NCI-H146 treated with DMSO at 0.1 percent for 48 hours (cell line): Measurements from ENCODE around the gene TTC39A.

Experiments used
- DNase-seq: peaks from one replicate; lab custom pipeline; 2025; ENCODE audit not compliant: unreplicated experiment; lab: John Stamatoyannopoulos, UW

Gene TTC39A

DNA sequence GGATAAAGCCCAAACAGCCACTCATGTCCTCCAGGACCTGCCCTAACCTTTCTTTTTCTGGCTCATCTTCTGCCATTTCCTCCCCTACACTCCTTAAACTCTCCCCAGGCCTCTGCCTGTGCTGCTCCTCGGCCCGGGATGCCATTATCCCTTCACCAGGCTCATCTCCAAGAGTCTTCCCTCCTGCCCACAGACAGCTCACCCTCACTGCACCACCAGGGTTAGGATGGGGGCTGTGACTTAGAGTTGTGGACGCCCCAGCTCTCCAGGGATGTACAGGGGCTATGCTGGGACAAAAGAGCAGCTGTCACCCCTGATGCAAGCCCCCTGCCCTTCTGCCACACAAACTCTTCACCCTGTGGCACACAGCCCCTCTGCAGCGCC lies 32.0 kb downstream of the TTC39A start:
- DNase-seq = no peak

DNA sequence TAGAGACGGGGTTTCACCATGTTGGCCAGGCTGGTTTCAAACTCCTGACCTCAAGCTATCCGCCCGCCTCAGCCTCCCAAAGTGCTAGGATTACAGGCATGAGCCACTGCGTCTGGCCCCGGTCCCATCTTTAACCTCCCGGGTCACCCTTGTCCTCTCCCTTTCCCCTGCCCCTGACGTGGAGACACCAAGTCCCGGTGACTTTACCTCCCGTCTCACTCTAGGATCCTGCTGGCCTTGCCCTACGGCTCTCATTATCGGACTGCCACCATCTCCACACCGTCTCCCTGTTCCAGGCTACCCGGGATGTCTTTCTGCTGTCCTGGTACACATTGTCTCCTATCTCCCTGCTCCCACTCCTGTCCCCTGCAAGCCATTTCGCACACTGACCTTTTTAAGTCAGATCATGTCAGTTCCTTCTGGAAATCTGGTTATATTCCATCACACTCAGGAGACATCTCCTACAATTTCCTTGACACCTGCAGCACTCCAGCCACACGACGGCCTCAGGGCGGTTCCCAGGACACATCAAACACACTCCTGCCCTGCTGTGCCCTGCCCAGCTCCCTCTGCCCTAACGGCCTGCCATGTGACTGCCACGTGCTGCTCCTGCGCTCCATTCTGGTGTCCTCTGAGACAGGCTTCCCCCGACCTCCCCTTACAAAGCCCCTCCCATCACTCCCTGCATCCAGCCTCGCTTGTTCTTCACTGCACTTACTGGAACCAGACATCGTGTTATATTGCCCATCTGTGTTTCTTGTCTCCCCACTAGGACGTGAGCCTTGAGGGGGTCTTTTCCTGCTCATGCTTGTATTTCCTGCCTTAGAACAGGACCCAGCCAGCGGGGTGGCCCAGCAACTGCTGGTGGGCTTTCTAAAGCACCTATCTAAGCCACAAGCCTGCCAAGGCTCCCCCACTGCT lies 32.7 kb downstream of the TTC39A start:
- DNase-seq = no peak

DNA sequence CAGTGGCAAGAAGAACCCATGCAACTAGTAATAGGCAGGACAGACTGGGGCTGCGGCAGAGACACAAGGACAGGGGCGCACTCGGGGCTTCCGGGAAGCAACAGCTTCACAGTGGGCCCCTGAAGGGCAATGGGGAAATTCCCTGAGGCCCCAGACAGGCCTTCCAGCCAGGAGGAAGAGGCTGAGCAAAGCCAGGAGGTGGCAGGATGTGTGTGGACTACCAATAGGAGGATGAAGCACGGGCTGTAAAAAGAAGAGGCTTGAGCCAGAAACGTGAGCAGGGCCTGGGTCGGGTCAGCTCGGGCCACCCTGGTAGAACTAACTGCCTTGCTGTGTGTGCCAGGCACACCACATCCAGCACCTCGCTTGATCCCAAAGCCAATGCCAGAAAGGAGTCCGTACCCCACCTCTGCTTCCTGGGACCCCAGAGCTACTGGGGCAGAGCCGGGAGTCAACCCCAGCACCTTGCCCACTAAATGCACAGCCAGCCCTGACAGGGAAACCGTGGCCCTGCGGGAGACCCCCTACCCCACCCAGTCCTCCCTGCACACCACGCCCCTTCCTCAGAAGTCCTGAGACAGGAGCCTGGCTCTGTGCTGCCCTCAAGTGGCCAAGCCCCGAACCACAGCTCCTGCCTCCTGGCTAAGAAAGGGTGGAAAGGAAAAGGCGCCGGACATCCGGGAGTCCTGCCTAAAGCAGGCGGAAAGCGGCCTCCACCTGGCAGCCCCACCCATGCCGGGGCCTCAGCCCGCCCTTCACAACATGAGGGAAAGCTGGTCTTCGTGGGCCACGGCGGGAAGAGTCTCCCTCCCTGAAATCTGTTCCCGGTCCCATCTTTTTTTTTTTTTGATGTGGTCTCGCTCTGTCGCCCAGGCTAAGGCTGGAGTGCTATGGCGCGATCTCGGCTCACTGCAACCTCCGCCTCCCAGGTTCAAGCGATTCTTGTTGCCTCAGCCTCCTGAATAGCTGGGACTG lies 33.7 kb downstream of the TTC39A start:
- DNase-seq = peak; percentile 36

DNA sequence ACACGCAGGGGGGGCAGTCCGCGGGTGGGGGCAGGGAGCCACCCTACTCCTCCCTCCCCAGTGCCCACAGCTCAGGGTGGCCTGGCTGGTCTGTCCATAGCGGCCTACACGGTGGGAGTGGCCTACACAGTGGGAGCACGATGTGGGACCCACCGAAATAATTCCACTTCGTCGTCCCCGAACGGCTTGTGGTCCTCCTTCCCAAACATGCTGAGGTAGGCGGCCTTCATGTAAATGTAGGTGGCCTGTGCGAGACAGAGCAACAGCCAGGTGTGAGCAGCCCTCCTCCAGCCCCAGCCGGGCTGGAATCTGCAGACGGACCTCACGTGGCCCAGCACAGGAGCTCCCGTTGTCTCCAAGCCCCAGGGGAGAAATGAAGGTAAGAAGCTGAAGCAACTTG lies 34.4 kb downstream of the TTC39A start:
- no peak for DNase-seq

DNA sequence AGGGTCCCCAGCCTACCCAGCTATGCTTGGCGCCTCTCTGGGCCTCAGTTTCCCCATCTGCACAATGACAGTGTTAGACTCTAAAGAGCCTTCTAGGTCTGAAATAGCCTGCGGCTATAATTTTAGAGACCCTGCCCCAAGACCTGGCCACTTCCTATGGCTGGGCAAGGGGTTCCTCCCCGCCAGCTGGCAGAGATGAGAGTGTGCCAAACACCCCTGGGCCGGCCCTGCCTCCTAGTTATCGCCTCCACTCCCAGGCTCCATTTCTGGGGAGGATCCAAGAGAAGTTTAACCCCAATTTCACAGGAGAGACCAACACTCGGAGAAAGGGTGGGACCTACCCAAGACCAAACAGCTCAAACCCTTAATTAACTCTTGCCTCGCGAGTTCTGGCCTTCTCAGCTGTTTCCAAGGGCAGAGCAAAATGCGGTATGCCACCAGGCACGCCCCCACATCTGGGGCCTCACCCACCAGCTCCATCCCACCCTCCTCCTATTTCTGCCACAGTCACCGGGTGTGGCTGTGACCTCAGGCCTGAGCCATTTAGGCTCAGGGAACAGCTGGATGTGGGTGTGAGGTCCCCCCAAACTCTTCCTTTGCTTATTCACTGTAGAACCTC lies 35.7 kb downstream of the TTC39A start:
- no peak for DNase-seq

DNA sequence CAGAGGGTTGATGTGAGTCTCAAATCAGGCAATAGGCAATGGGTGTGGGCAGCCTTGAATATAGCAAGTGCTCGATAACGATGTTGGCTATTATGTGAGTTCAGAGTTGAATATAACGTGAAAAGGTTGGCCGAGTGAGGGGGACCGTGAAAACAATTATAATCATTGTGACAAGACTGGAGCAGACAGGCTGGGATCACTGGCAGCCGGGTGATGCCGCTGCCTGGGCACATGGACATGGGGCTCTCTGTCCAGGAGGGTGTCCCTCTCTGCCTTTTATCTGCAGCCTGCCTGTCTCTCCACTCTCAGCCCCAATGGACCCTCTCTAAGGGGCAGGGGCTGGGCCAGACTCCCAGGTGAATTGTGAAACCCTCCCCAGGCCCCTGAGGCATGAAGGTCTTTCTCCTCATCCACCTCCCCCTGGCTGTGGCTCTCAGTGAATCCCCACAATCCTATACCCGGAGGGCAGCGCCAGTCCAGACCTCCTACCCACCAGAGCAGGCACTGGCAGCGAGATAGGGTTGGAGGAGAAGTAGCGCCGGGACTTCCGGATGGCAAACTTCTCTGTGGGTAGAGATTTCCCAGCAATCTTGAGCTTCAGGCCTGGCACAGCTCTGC lies 36.4 kb downstream of the TTC39A start:
- no peak for DNase-seq

DNA sequence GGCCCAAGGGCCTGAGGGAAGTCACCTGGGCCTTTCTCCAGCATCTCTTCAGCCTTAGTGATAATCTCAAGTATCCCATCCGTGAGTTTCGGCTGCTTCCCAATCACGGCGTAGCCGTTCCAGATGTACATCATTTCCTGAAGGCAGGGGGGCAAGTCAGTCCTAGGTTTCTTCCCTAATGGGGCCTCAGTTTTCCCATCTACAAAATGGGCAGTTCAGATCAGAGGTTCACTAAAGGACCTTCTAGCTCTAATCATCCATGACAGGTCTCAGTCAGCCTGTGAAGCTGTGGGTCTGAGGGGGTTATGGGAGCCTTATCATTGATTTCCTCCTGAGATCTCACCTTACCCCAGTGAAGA lies 39.9 kb downstream of the TTC39A start:
- no peak for DNase-seq

DNA sequence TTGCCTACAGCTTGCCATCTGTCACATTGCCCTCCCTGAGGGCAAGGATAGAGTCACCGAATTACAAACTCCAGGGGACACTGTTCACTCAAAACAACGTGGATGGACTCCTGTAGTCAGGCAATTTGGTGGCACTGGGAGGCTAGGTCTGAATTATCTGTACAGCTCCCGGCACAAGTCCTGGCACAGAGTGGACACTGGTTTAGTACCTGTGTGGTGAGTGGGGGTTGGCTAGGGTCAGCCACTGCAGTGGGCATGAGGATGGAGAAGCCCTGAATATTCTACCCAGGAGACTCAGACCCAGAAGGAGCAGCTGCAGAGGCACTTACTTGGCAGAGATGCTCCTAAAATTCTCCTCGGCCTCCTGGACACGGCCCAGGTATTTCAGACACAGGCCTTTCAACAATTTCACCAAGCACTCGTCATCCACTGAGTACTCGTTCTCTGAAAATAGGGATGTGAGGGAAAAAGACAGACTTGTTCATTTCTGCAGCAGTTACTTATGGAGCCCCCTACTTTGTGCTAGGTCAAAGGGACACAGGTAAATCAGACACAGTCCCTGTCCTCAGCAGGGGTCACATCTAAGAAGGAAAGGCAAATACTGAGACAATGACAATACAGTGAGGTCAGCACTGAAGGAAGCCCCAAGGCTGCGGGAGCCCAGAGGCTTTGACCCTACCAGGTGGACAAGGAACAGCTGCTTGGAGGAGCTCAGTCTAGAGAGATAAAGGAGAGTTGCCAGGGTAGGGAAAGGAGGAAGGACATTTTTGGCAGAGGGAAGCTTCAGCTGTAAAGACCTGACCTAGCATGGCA lies 40.5 kb downstream of the TTC39A start:
- DNase-seq = no peak

DNA sequence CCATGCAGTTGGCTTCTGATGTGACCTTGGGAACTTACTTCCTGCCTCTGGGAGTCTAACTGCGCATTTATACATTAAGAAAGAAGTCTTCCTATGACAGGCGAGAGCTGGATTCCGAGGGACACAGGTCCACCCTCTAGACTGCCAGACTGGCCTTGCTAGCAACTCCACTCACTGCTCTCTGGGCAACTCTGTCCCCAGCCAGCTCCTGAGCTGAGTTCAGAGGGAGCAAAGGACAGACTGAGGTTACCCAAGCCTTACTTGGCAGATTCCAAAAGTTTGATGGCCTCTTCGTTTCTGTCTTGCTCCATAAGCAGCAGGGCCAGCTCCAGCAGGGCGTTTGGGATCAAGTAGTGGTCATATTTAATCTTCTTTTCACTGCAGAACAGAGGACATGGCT lies 41.8 kb downstream of the TTC39A start:
- no peak for DNase-seq

DNA sequence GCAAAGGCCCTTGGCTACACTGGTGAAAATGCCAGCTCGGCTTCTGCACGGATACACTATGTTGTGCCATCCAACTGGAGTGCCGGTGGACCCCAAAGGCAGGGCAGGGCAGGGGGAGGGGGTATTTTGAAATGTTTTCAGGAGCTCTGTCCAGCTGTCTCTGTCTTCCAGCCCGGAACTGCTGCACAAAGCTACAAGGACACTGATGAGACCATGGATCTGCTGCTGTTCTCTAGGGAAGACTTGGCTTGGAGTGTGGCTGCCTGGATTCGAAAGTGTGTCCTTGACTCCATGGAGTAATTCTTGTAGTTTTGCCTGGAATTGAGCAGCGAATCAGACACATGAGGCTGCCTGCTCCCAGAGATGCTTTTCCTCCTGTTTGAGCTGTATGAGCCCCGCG lies 42.4 kb downstream of the TTC39A start:
- no peak for DNase-seq

DNA sequence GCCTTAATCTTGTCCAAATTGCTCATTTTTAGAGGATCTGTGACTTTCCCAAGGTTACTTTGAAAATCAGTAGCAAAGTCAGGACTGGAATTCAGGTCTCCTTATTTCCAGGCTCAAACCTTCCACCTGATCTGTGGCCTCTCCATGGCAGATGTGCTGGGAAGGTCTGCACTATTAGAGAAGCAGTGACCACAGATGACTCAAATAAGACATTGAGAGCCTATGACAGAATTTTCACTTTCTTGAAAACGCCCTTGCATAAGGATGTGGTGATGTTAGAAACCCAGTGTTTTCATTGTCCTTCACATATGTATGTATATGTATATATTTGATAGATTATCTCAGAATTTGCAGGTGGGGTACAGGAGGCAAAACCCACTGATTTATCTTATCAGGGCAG lies 45.3 kb downstream of the TTC39A start:
- no peak for DNase-seq

DNA sequence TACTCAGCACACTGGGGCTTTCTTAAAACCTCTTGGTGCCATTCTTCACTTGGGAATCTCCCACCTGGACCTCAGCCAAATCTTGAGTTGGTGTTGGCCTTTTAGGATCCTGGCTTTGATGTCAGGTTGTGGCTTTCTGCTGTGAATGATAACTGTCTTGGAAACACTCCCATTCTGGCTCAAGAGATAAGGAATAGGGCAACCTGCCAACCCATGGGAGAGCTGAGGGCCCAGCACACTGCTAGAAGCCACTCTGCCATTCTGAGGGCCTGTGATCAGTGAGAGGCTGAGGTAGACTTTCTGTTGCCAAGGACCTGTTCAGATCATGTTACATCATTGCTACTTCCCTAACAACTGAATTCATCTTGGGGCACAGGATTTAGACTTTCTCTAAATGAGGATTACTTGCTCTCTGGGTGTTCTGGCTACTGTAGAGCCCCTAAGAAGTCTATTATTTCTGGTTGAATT lies 45.8 kb downstream of the TTC39A start:
- DNase-seq = no peak

DNA sequence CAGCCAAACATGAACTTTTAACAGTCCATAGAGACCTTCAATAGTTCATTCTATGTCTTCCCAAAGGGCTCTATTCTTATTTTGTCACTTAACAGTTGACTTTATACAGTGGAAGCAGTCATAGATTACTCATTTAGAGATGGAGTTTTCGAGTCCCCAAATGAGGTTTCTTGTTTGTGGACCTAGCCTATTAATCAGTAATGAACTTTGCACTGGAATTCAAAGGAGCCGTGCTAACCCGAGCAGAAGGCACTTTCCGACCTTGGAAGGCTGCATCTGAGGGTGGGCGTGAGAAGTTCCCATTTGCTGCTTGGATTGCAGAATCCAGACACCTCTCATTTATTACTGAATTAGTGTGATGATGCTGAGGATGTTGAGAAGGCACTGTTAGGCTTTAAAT lies 46.4 kb downstream of the TTC39A start:
- DNase-seq = no peak

DNA sequence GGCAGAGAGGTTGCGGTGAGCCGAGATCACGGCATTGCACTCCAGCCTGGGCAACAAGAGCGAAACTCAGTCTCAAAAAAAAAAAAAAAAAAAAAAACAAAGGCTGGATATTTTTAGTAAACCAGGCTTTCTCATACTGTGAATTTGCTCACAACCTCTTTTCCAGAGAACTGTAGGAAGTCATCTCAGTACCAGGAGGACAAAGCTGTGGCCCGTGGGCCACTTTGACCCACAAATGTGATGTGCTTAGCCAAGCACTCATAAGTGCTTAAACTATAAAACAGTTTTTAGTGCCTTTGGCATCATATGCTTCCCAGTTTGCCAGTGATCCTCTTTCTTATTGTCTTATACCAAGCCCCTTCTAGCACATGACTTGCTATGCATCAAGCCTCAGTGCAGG lies 47.8 kb downstream of the TTC39A start:
- no peak for DNase-seq

DNA sequence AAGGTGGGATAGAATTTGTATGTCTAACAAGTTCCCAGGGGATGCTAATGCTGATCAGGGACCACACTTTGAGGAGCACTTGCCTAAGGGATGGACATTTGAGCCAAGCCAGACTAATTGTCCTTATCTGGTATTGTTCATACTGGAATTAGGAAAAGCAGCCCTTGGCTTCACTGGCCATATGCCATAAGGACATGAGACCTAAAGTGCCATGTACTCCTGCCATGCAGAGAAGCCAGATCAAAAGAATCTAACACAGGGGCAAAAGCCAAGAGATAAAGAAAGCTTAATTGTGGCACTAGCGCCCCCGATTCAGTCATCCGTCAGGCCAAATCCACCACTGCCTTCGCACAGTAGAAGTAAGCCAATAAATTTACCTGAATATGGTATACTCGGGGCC lies 48.6 kb downstream of the TTC39A start:
- DNase-seq = no peak

DNA sequence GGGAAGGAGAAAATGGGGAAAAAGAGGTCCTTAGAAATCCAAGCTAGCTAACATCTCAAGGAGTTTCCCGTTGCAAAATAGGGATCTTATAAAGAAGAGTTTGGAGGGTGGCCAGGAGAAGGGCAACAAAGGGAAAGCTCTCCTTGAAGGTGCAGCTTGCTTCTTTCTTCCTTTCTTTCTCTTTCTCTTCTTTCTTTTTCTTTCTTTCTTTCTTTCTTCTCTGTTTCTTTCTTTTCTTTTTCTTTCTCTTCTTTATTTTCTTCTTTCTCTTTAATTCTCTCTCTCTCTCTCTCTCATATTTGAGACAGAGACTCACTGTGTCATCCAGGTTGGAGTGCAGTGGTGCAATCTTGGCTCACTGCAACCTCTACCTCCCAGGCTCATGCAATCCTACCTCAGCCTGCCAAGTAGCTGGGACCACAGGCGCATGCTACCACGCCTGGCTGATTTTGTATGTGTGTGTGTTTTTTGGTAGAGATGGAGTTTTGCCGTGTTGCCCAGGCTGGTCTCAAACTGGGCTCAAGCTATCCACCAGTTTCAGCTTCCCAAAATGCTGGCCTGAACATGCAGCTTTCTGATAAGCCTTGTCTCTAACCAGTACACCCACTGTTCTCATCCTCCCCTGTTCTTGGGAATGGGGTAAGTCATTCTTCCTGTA lies 49.9 kb downstream of the TTC39A start:
- DNase-seq = no peak

DNA sequence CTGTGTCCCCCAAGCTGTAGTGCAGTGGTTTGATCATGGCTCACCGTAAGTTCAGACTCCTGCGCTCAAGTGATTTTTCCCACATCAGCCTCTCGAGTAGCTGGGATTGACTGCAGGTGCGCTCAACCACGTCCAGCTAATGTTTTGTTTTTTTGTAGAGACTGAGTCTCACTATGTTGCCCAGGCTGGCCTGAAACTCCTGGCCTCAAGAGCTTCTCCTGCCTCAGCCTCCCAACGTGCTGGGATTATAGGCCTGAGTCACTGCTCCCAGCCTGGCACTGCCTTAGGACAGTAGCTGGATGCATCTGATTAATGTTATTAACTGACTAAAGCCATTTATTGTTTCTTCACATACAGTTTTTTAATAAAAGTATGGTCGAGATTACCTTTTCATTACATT lies 54.1 kb downstream of the TTC39A start:
- no peak for DNase-seq

DNA sequence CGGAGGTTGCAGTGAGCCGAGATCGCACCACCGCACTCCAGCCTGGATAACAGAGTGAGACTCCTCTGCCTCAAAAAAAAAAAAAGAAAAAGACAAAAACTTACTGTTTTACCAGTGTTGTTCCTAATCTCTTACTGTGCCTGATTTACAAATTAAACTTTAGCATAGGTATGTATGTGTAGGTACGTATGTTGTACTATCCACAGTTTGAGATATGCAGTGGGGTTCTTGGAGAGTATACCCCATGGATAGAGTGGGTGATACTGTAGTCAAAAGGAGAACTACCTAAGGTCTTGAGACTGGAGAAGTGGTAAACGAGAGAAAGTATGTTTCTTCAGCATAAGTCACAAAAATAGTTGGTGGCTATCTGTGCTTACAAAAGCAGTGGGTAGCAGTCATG lies 55.7 kb downstream of the TTC39A start:
- DNase-seq = no peak

DNA sequence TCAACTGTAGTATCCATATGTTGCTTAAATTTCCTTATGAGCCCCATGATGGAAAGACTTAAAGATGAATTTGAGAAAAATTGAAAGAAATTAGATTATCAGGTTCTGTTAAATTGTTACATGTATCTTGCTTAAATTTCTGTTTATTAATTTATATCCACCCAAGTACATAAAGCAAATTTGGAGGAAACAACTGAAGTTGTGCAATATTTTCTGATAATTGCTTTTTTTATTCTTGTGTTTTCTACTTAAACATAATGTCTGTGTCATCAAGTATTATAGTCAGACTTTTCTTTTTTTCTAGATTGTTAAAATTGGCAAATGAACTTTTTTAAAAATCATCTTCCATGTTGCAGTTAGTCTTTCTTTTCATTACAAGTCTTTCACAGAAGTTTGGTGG lies 57.4 kb downstream of the TTC39A start:
- DNase-seq = no peak

DNA sequence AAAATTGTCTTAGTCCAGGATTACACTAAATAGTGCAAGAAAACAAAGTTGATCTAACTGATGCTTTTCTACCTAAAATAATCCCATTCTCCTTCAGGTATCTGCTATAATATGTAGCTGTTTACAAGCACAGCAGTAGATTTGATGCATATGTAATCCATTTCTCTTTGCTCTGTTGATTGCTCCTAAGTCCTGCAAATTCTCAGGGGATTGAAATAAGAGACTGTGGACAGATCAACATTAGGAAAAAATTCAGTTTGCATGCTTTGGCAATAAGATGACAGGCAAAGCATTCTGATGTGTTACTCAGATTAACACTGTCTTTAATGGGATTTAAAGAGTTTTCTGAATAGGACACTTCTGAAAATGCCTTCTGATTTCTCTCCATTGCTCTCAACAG lies 59.6 kb downstream of the TTC39A start:
- DNase-seq = no peak
